Thymus (tissue), 11 donors: Measurements from ENCODE around the gene RALGAPA2. TPM values are rescaled to one million over a fixed set of nuclear protein-coding genes. Genes with fewer than 3 reads are reported as not detected.

ENCODE experiments used
- DNase-seq, 9 donors: peaks; one replicate each; pipeline ENCODE4 v3.0.0-alpha.2; 2013; ENCODE audit warnings: low spot score in 9 of 9, low read depth in 6 of 9, missing footprints in 1 of 9
- H3K27ac ChIP-seq, 2 donors: one replicate each; pipeline ENCODE4 v1.5.1; 2013; ENCODE audit warnings: control low read depth in 1 of 2, low read depth in 1 of 2, low read length in 1 of 2, mild to moderate bottlenecking in 1 of 2, moderate library complexity in 1 of 2
- H3K27me3 ChIP-seq, 2 donors: one replicate each; pipeline ENCODE4 v1.5.1; 2013; ENCODE audit warnings: low read length in 1 of 2; ENCODE audit not compliant: control insufficient read depth in 2 of 2, insufficient read depth in 1 of 2
- H3K36me3 ChIP-seq, 2 donors: one replicate each; pipeline ENCODE4 v1.5.1; 2013; ENCODE audit warnings: low read length in 1 of 2, mild to moderate bottlenecking in 1 of 2, moderate library complexity in 1 of 2; ENCODE audit not compliant: control insufficient read depth in 2 of 2, insufficient read depth in 2 of 2
- H3K4me1 ChIP-seq, 2 donors: one replicate each; pipeline ENCODE4 v1.5.1; 2013; ENCODE audit warnings: low read length in 2 of 2; ENCODE audit not compliant: control insufficient read depth in 2 of 2, insufficient read depth in 2 of 2
- H3K4me3 ChIP-seq, 2 donors: one replicate each; pipeline ENCODE4 v1.5.1; 2013; ENCODE audit warnings: low read length in 2 of 2, control low read depth in 1 of 2, mild to moderate bottlenecking in 1 of 2
- H3K9me3 ChIP-seq, 2 donors: one replicate each; pipeline ENCODE4 v1.5.1; 2013; ENCODE audit warnings: low read length in 1 of 2, mild to moderate bottlenecking in 1 of 2; ENCODE audit not compliant: control insufficient read depth in 2 of 2, insufficient read depth in 1 of 2
- WGBS: extraction: QIAGEN DNeasy Blood & Tissue Kit; methylation state at CpG from one replicate; pipeline ENCODE4 v1.1.7; 2013; 5-methylcytosine and 5-hydroxymethylcytosine counted together
- polyA plus RNA-seq: library from polyadenylated mRNA; stranded (reverse); fragments of 200-250 nt; gene quantifications from one replicate; pipeline ENCODE4 v1.2.3, GENCODE V29; 2013
- total RNA-seq: library from RNA; stranded (reverse); fragments of 120-200 nt; gene quantifications from one replicate; pipeline ENCODE4 v1.2.4, GENCODE V29; 2013
- donor health status: healthy.

The RALGAPA2 gene
- total and polyA plus RNA-seq, 2 donors, result 9.0 to 10.3 TPM

GRCh38 chr20:20525756-20526155, 186.7 kb downstream of the RALGAPA2 start:
- 79% methylated on average over 6 of the region's 6 CpGs for WGBS
- peaks cover 0 to 10% of the 10 kb centered on the region in 2 donors for H3K4me1 ChIP-seq
- no peaks in the 10 kb centered on the region for H3K9me3 ChIP-seq
- H3K4me3 ChIP-seq, result no peak overlapping the region
- no peaks in the 10 kb centered on the region for H3K27me3 ChIP-seq
- DNase-seq, result peak in 1 of 9 donors; percentile 43
- peaks cover 6 to 8% of the 10 kb centered on the region in 2 donors for H3K36me3 ChIP-seq
- no peak overlapping the region for H3K27ac ChIP-seq

- Histone ChIP-seq H3K27ac (no peak overlapping the region), H3K4me3 (no peak overlapping the region)
- 93% methylated on average over 2 of the region's 2 CpGs for WGBS
These were observed 187.2 kb downstream of the RALGAPA2 start for GRCh38 chr20:20525214-20525613.

DNA sequence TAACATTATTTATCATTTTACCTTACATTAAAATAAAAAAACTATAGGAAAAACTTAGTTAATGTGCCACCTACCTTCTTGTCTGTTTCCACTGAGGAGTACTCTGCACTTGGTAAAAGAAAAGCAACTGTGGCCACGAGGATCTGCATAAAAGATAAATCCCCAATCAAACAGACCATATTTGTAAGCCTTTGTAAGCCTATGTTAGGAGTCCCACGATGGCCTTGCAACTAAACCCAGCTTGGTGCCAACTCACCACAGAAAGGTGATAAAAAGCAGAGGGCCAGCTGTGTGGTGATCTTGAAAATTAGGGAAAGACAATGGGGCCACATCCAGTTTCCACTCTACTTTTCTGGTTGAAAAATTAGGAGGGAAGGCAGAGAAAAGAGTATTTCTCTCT, 187.7 kb downstream of the RALGAPA2 start:
- 92% methylated on average over 2 of the region's 2 CpGs for WGBS
- Histone ChIP-seq H3K36me3 (peaks cover 3 to 4% of the 10 kb centered on the region in 2 donors), H3K4me1 (peaks cover 0 to 10% of the 10 kb centered on the region in 2 donors), H3K27ac (no peak overlapping the region), H3K9me3 (no peaks in the 10 kb centered on the region), H3K27me3 (no peaks in the 10 kb centered on the region), H3K4me3 (no peak overlapping the region)
- no peak for DNase-seq

More at GRCh38 chr20:20525214-20525613, 187.2 kb downstream of the RALGAPA2 start:
- no peaks in the 10 kb centered on the region for H3K27me3 ChIP-seq
- no peak for DNase-seq
- H3K4me1 ChIP-seq, result peaks cover 0 to 10% of the 10 kb centered on the region in 2 donors
- peaks cover 3 to 4% of the 10 kb centered on the region in 2 donors for H3K36me3 ChIP-seq
- no peaks in the 10 kb centered on the region for H3K9me3 ChIP-seq

GRCh38 chr20:20521736-20522135, 190.7 kb downstream of the RALGAPA2 start:
- Histone ChIP-seq H3K36me3 (peaks cover 4 to 6% of the 10 kb centered on the region in 2 donors), H3K9me3 (no peaks in the 10 kb centered on the region), H3K27ac (no peak overlapping the region), H3K27me3 (no peaks in the 10 kb centered on the region), H3K4me1 (peaks cover 0 to 18% of the 10 kb centered on the region in 2 donors), H3K4me3 (no peak overlapping the region)
- no peak for DNase-seq
- WGBS, result 98% methylated on average over 1 of the region's 1 CpG

DNA sequence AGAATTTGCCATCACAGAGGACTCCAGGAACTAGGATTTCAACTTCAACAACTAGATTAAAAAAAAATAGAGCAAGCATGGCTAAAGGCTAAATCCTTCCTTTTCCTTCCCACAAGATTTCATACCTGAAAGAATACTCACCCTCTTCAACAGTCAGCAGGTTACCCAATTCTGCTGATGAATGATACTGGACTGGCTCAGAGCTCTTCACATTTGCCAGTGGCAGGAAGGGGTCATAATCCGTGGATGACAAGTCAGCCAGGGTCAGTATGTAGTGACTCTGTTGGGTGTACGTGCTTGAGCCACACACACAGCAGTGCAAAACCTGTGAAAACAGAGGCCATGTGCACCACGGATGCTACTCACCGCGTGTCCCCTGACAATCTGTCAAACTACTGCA, 191.7 kb downstream of the RALGAPA2 start:
- no peaks in the 10 kb centered on the region for H3K27me3 ChIP-seq
- 98% methylated on average over 5 of the region's 5 CpGs for WGBS
- H3K4me1 ChIP-seq, result peaks cover 0 to 24% of the 10 kb centered on the region in 2 donors
- no peak overlapping the region for H3K4me3 ChIP-seq
- peaks cover 4 to 6% of the 10 kb centered on the region in 2 donors for H3K36me3 ChIP-seq
- H3K27ac ChIP-seq, result no peak overlapping the region
- DNase-seq, result no peak
- no peaks in the 10 kb centered on the region for H3K9me3 ChIP-seq

GRCh38 chr20:20519269-20519668, 193.2 kb downstream of the RALGAPA2 start:
- H3K27ac ChIP-seq, result no peak overlapping the region
- H3K4me3 ChIP-seq, result no peak overlapping the region
- DNase-seq, result no peak
- H3K36me3 ChIP-seq, result peaks cover 9 to 14% of the 10 kb centered on the region in 2 donors
- H3K4me1 ChIP-seq, result peaks cover 0 to 25% of the 10 kb centered on the region in 2 donors
- H3K9me3 ChIP-seq, result peaks cover 3 to 9% of the 10 kb centered on the region in 2 donors
- no peaks in the 10 kb centered on the region for H3K27me3 ChIP-seq

- DNase-seq, result no peak
- peaks cover 15 to 20% of the 10 kb centered on the region in 2 donors for H3K36me3 ChIP-seq
- H3K4me1 ChIP-seq, result peaks cover 0 to 25% of the 10 kb centered on the region in 2 donors
- no peak overlapping the region for H3K27ac ChIP-seq
- 96% methylated on average over 8 of the region's 8 CpGs for WGBS
- H3K9me3 ChIP-seq, result peaks cover 5 to 19% of the 10 kb centered on the region in 2 donors
- no peaks in the 10 kb centered on the region for H3K27me3 ChIP-seq
- no peak overlapping the region for H3K4me3 ChIP-seq
These were observed 194.2 kb downstream of the RALGAPA2 start for GRCh38 chr20:20518263-20518662.

GRCh38 chr20:20517296-20517695, 195.1 kb downstream of the RALGAPA2 start:
- WGBS, result 98% methylated on average over 2 of the region's 2 CpGs
- H3K27ac ChIP-seq, result no peak overlapping the region
- H3K4me1 ChIP-seq, result peaks cover 0 to 25% of the 10 kb centered on the region in 2 donors
- H3K4me3 ChIP-seq, result no peak overlapping the region
- no peaks in the 10 kb centered on the region for H3K27me3 ChIP-seq
- H3K9me3 ChIP-seq, result peaks cover 5 to 19% of the 10 kb centered on the region in 2 donors
- peak in 1 of 9 donors; percentile 37 for DNase-seq
- peaks cover 23 to 28% of the 10 kb centered on the region in 2 donors for H3K36me3 ChIP-seq

GRCh38 chr20:20513720-20514119, 198.7 kb downstream of the RALGAPA2 start:
- peaks cover 0 to 28% of the 10 kb centered on the region in 2 donors for H3K4me1 ChIP-seq
- peaks cover 26 to 37% of the 10 kb centered on the region in 2 donors for H3K36me3 ChIP-seq
- H3K4me3 ChIP-seq, result no peak overlapping the region
- 98% methylated on average over 1 of the region's 1 CpG for WGBS
- no peak overlapping the region for H3K27ac ChIP-seq
- H3K9me3 ChIP-seq, result peaks cover 5 to 19% of the 10 kb centered on the region in 2 donors
- DNase-seq, result no peak
- H3K27me3 ChIP-seq, result no peaks in the 10 kb centered on the region
